ENCODE results near the gene DOK3.

The DOK3 gene

GRCh38 chr5:177478711-177479646 is 30.6 kb downstream of the DOK3 start:
- DNase-seq = no peak

GRCh38 chr5:177477701-177478477 is 31.7 kb downstream of the DOK3 start:
- no peak for DNase-seq

GRCh38 chr5:177476531-177477233 is 32.9 kb downstream of the DOK3 start:
- no peak for DNase-seq

GRCh38 chr5:177475563-177476427 is 33.8 kb downstream of the DOK3 start:
- DNase-seq = no peak

GRCh38 chr5:177474846-177475562 is 34.6 kb downstream of the DOK3 start:
- DNase-seq = no peak

- no peak for DNase-seq
Measured at GRCh38 chr5:177474002-177474476, 35.6 kb downstream of the DOK3 start.

GRCh38 chr5:177473443-177474001 is 36.1 kb downstream of the DOK3 start, which contains the start of gene DBN1:
Gene DBN1, minus strand, starts transcription at chr5:177473634. Its CDS starts 113 bp downstream, at chr5:177473521.
- DNase-seq = peak; percentile 77

GRCh38 chr5:177472460-177473442 is 36.9 kb downstream of the DOK3 start:
- peak; percentile 76 for DNase-seq

GRCh38 chr5:177471610-177472356 is 37.8 kb downstream of the DOK3 start:
- no peak for DNase-seq

- no peak for DNase-seq
Measured at GRCh38 chr5:177470759-177471536, 38.7 kb downstream of the DOK3 start.

- no peak for DNase-seq
Measured at GRCh38 chr5:177469750-177470525, 39.7 kb downstream of the DOK3 start.

GRCh38 chr5:177468685-177469628 is 40.7 kb downstream of the DOK3 start:
- peak; percentile 73 for DNase-seq

- no peak for DNase-seq
Measured at GRCh38 chr5:177468329-177468684, 41.3 kb downstream of the DOK3 start.

GRCh38 chr5:177467436-177467835 is 42.2 kb downstream of the DOK3 start:
- no peak for DNase-seq

- no peak for DNase-seq
Measured at GRCh38 chr5:177466861-177467260, 42.8 kb downstream of the DOK3 start.

- no peak for DNase-seq
Measured at GRCh38 chr5:177465044-177465443, 44.6 kb downstream of the DOK3 start.
